Panc1 (cell line): ENCODE measurements around the gene ZKSCAN1.
"Not testable (repeated sequence)": the region's sequence is repeated elsewhere in the genome, so short reads cannot be mapped to it uniquely, and the experiment has no call there.

Experiments
- CTCF ChIP-seq: fragments of 450-650 bp; IDR thresholded peaks from 2 replicates; pipeline ENCODE4 v1.5.1; 2017; ENCODE audit warnings: mild to moderate bottlenecking
- POLR2AphosphoS5 ChIP-seq: IDR thresholded peaks from 2 replicates; pipeline ENCODE4 v1.6.1; 2012; ENCODE audit warnings: mild to moderate bottlenecking, low read depth, low read length, moderate library complexity

GRCh38 chr7:99981066-99981465, 34.3 kb upstream of the ZKSCAN1 start:
- not testable (repeated sequence) for TF ChIP-seq CTCF, POLR2AphosphoS5
